Activated gamma-delta T cell treated with Interleukin-2 at 50 U/mL for 16 hours (primary cell): ENCODE results near the gene NCOA1.
"Not testable (repeated sequence)": the region's sequence is repeated elsewhere in the genome, so short reads cannot be mapped to it uniquely, and the experiment has no call there.

Experiments used
- DNase-seq: peaks from one replicate; pipeline ENCODE4 v3.0.0-alpha.2; 2020

NCOA1 gene

GRCh38 chr2:24477229-24477628 lies 13.8 kb upstream of the NCOA1 start:
- DNase-seq, result no peak

GRCh38 chr2:24478243-24478642 lies 12.8 kb upstream of the NCOA1 start:
- DNase-seq, result no peak

- no peak for DNase-seq
Observed at GRCh38 chr2:24480245-24480644, 10.8 kb upstream of the NCOA1 start.

- no peak for DNase-seq
Observed at GRCh38 chr2:24482251-24482971, 8.6 kb upstream of the NCOA1 start.

GRCh38 chr2:24482972-24483300 lies 8.1 kb upstream of the NCOA1 start:
- DNase-seq, result no peak

- DNase-seq, result not testable (repeated sequence)
Observed at GRCh38 chr2:24484677-24485076, 6.4 kb upstream of the NCOA1 start.

- no peak for DNase-seq
Observed at GRCh38 chr2:24485197-24485596, 5.9 kb upstream of the NCOA1 start.

GRCh38 chr2:24486636-24487205 lies 4.3 kb upstream of the NCOA1 start:
- DNase-seq, result no peak

- no peak for DNase-seq
Observed at GRCh38 chr2:24489465-24490180, 1.4 kb upstream of the NCOA1 start.

GRCh38 chr2:24490181-24490689 lies 819 bp upstream of the NCOA1 start:
- DNase-seq, result no peak

GRCh38 chr2:24491542-24492420 lies 727 bp downstream of the NCOA1 start:
- DNase-seq, result peak; percentile 52

GRCh38 chr2:24492421-24493279 lies 1.6 kb downstream of the NCOA1 start:
- no peak for DNase-seq

- DNase-seq, result no peak
Observed at GRCh38 chr2:24493713-24494112, 2.7 kb downstream of the NCOA1 start.

GRCh38 chr2:24494410-24494809 lies 3.4 kb downstream of the NCOA1 start:
- no peak for DNase-seq

- DNase-seq, result no peak
Observed at GRCh38 chr2:24495451-24495850, 4.4 kb downstream of the NCOA1 start.

- no peak for DNase-seq
Observed at GRCh38 chr2:24496959-24497358, 5.9 kb downstream of the NCOA1 start.

GRCh38 chr2:24497685-24498084 lies 6.6 kb downstream of the NCOA1 start:
- no peak for DNase-seq

GRCh38 chr2:24498121-24498520 lies 7.1 kb downstream of the NCOA1 start:
- no peak for DNase-seq

- no peak for DNase-seq
Observed at GRCh38 chr2:24501813-24502212, 10.8 kb downstream of the NCOA1 start.

- DNase-seq, result no peak
Observed at GRCh38 chr2:24505534-24506275, 14.7 kb downstream of the NCOA1 start.

GRCh38 chr2:24507549-24507948 lies 16.5 kb downstream of the NCOA1 start:
- no peak for DNase-seq
